BLaER1 treated with 17β-estradiol and CSF1 and Interleukin-3, amounts not matched to agents 10 nM and 100 nM (cell line): Measurements from ENCODE around the gene LIPC.

Experiments
- H3K27ac ChIP-seq, 11 experiments: shearing (Covaris generic); formaldehyde crosslinking; 2 replicates each; pipeline ENCODE4 v1.8.1; 2022
- H3K27me3 ChIP-seq, 11 experiments: shearing (Covaris generic); formaldehyde crosslinking; 2 replicates each; pipeline ENCODE4 v1.8.1; 2022
- H3K36me3 ChIP-seq, 11 experiments: shearing (Covaris generic); formaldehyde crosslinking; 2 replicates each; pipeline ENCODE4 v1.8.1; 2022
- H3K4me1 ChIP-seq, 10 experiments: shearing (Covaris generic); formaldehyde crosslinking; 2 replicates each; pipeline ENCODE4 v1.8.1; 2022
- H3K4me2 ChIP-seq, 11 experiments: shearing (Covaris generic); formaldehyde crosslinking; 2 replicates each; pipeline ENCODE4 v1.8.1; 2022
- H3K4me3 ChIP-seq, 10 experiments: shearing (Covaris generic); formaldehyde crosslinking; 2 replicates each; pipeline ENCODE4 v1.8.1; 2022
- H3K9ac ChIP-seq, 11 experiments: shearing (Covaris generic); formaldehyde crosslinking; 2 replicates each; pipeline ENCODE4 v1.8.1; 2022
- H3K9me3 ChIP-seq, 11 experiments: shearing (Covaris generic); formaldehyde crosslinking; replicated peaks in 1 of 11; 2 replicates each; pipeline ENCODE4 v1.8.1; 2022
- H4K20me1 ChIP-seq, 11 experiments: shearing (Covaris generic); formaldehyde crosslinking; 2 replicates each; pipeline ENCODE4 v1.8.1; 2022
- Cebpa-rat ChIP-seq, 11 experiments: shearing (Covaris generic); IDR thresholded peaks; 2 replicates each; pipeline ENCODE4 v1.8.1; 2022

LIPC gene

GRCh38 chr15:58605931-58606530 is 174.2 kb downstream of the LIPC start:
- Histone ChIP-seq H3K4me1 (peaks cover 4 to 40% (median 16%) of the 10 kb centered on the region in 10 experiments; a peak in 17 of 20 replicates), H3K4me2 (peak overlapping the region in 2 of 11 experiments; percentile 50 to 67; a peak in 4 of 22 replicates), H4K20me1 (peaks cover 0 to 20% (median 0%) of the 10 kb centered on the region in 11 experiments; a peak in 2 of 22 replicates), H3K9me3 (peaks cover 0 to 53% (median 40%) of the 10 kb centered on the region in 11 experiments; a peak in 17 of 22 replicates), H3K27me3 (no peaks in the 10 kb centered on the region), H3K36me3 (peaks cover 94 to 100% (median 98%) of the 10 kb centered on the region in 11 experiments), H3K4me3 (no peak overlapping the region), H3K9ac (no peak overlapping the region), H3K27ac (0 out of 22 replicates have a peak overlapping the region, but pooled peaks of 1 of the 11 experiments have one; percentile 26)
- no peak for TF ChIP-seq Cebpa-rat (IDR thresholded peaks at IDR 0.05)

- Histone ChIP-seq H3K9ac (no peak overlapping the region), H3K36me3 (peaks cover 94 to 100% (median 97%) of the 10 kb centered on the region in 11 experiments), H3K27me3 (no peaks in the 10 kb centered on the region), H4K20me1 (peaks cover 0 to 21% (median 0%) of the 10 kb centered on the region in 11 experiments; a peak in 4 of 22 replicates), H3K4me1 (peaks cover 4 to 40% (median 16%) of the 10 kb centered on the region in 10 experiments; a peak in 17 of 20 replicates), H3K27ac (0 out of 22 replicates have a peak overlapping the region, but pooled peaks of 1 of the 11 experiments have one; percentile 26), H3K4me3 (no peak overlapping the region), H3K4me2 (peak overlapping the region in 2 of 11 experiments; percentile 4 to 50; a peak in 3 of 22 replicates), H3K9me3 (peaks cover 0 to 47% (median 34%) of the 10 kb centered on the region in 11 experiments; a peak in 17 of 22 replicates)
- no peak for TF ChIP-seq Cebpa-rat (IDR thresholded peaks at IDR 0.05)
Measured at GRCh38 chr15:58606577-58607080, 174.8 kb downstream of the LIPC start.

- H3K36me3 ChIP-seq: peaks cover 94 to 100% (median 97%) of the 10 kb centered on the region in 11 experiments
- H3K27me3 ChIP-seq: no peaks in the 10 kb centered on the region
- no peak overlapping the region for H3K9ac ChIP-seq
- peaks cover 0 to 37% (median 8%) of the 10 kb centered on the region in 11 experiments; a peak in 9 of 22 replicates for H4K20me1 ChIP-seq
- peaks cover 0 to 44% (median 29%) of the 10 kb centered on the region in 11 experiments; a peak in 16 of 22 replicates for H3K9me3 ChIP-seq
- TF ChIP-seq Cebpa-rat (IDR thresholded peaks at IDR 0.05): no peak
- peaks cover 4 to 55% (median 18%) of the 10 kb centered on the region in 10 experiments; a peak in 17 of 20 replicates for H3K4me1 ChIP-seq
- peak overlapping the region in 4 of 11 experiments; percentile 10 to 44 (median 22); a peak in 5 of 22 replicates for H3K27ac ChIP-seq
- H3K4me2 ChIP-seq: peak overlapping the region in 10 of 11 experiments; percentile 2 to 63 (median 16); a peak in 14 of 22 replicates
- no peak overlapping the region for H3K4me3 ChIP-seq
Measured at GRCh38 chr15:58608129-58608590, 176.4 kb downstream of the LIPC start.

- TF ChIP-seq Cebpa-rat (IDR thresholded peaks at IDR 0.05): no peak
- no peak overlapping the region for H3K9ac ChIP-seq
- H3K27me3 ChIP-seq: no peaks in the 10 kb centered on the region
- peaks cover 0 to 40% (median 8%) of the 10 kb centered on the region in 11 experiments; a peak in 9 of 22 replicates for H4K20me1 ChIP-seq
- peak overlapping the region in 7 of 11 experiments; percentile 4 to 63 (median 31); a peak in 9 of 22 replicates for H3K4me2 ChIP-seq
- H3K4me1 ChIP-seq: peaks cover 4 to 61% (median 18%) of the 10 kb centered on the region in 10 experiments; a peak in 17 of 20 replicates
- no peak overlapping the region for H3K4me3 ChIP-seq
- H3K9me3 ChIP-seq: peaks cover 1 to 44% (median 28%) of the 10 kb centered on the region in 11 experiments; a peak in 20 of 22 replicates
- H3K36me3 ChIP-seq: peaks cover 94 to 100% (median 96%) of the 10 kb centered on the region in 11 experiments
- H3K27ac ChIP-seq: no peak overlapping the region
Measured at GRCh38 chr15:58608711-58609110, 176.9 kb downstream of the LIPC start.

- H3K36me3 ChIP-seq: peaks cover 94 to 100% (median 97%) of the 10 kb centered on the region in 11 experiments
- H3K4me2 ChIP-seq: peak overlapping the region in 2 of 11 experiments; percentile 11 to 48; a peak in 1 of 22 replicates
- H4K20me1 ChIP-seq: peaks cover 0 to 49% (median 8%) of the 10 kb centered on the region in 11 experiments; a peak in 9 of 22 replicates
- peaks cover 26 to 60% (median 45%) of the 10 kb centered on the region in 11 experiments for H3K9me3 ChIP-seq
- no peaks in the 10 kb centered on the region for H3K27me3 ChIP-seq
- no peak overlapping the region for H3K4me3 ChIP-seq
- peak overlapping the region in 3 of 11 experiments; percentile 3 to 42 (median 5); a peak in 3 of 22 replicates for H3K27ac ChIP-seq
- TF ChIP-seq Cebpa-rat (IDR thresholded peaks at IDR 0.05): no peak
- H3K4me1 ChIP-seq: peaks cover 4 to 55% (median 18%) of the 10 kb centered on the region in 10 experiments; a peak in 17 of 20 replicates
- no peak overlapping the region for H3K9ac ChIP-seq
Measured at GRCh38 chr15:58611731-58612676, 180.2 kb downstream of the LIPC start.

- H3K4me3 ChIP-seq: peak overlapping the region in 2 of 10 experiments; percentile 17 to 34; a peak in 2 of 20 replicates
- H3K36me3 ChIP-seq: peaks cover 96 to 100% (median 98%) of the 10 kb centered on the region in 11 experiments
- no peaks in the 10 kb centered on the region for H3K27me3 ChIP-seq
- H3K27ac ChIP-seq: no peak overlapping the region
- peaks cover 0 to 69% (median 11%) of the 10 kb centered on the region in 11 experiments; a peak in 9 of 22 replicates for H4K20me1 ChIP-seq
- no peak for TF ChIP-seq Cebpa-rat (IDR thresholded peaks at IDR 0.05)
- H3K9me3 ChIP-seq: peaks cover 34 to 90% (median 83%) of the 10 kb centered on the region in 11 experiments
- H3K4me1 ChIP-seq: peaks cover 0 to 57% (median 0%) of the 10 kb centered on the region in 10 experiments; a peak in 5 of 20 replicates
- H3K4me2 ChIP-seq: no peak overlapping the region
- no peak overlapping the region for H3K9ac ChIP-seq
Measured at GRCh38 chr15:58616171-58616570, 184.4 kb downstream of the LIPC start.
